Panc1 (cell line): ENCODE data around the gene SUCLG2. TPM values are rescaled to one million over a fixed set of nuclear protein-coding genes. Genes with fewer than 3 reads are reported as not detected.

ENCODE experiments used
- ATAC-seq: fragments of 200-7000 bp; cut with Tn5 transposase; 2 replicates; pipeline ENCODE4 v1.9.1; 2020; ENCODE audit warnings: mild to moderate bottlenecking, moderate library complexity
- BruUV-seq: library from RNA; stranded (reverse); fragments of 400-500 nt; replicated peaks from 2 replicates; lab custom pipeline; 2021; lab: Mats Ljungman, UMichigan
- CTCF ChIA-PET: fragments of 300-600 bp; sonication (Branson Sonifier 250); formaldehyde crosslinking; loops from one replicate; lab custom pipeline; 2022; ENCODE audit warnings: antibody characterized with exemption; lab: Charles Lee
- POLR2A ChIA-PET: fragments of 300-600 bp; sonication (Branson Sonifier 250); formaldehyde crosslinking; loops from one replicate; lab custom pipeline; 2022; ENCODE audit warnings: antibody characterized with exemption; lab: Charles Lee
- DNase-seq: peaks from one replicate; pipeline ENCODE4 v3.0.0-alpha.2; 2010; ENCODE audit warnings: low read depth, low spot score
- H3K27ac ChIP-seq: 2 replicates; pipeline ENCODE4 v1.5.1; 2011; ENCODE audit warnings: mild to moderate bottlenecking, low read length, inconsistent platforms
- H3K27me3 ChIP-seq: fragments of 200-500 bp; sonication (Bioruptor generic); 2 replicates; pipeline ENCODE4 v1.6.0; 2014; ENCODE audit warnings: low read length, inconsistent platforms; ENCODE audit not compliant: control insufficient read depth, insufficient read depth
- H3K36me3 ChIP-seq: fragments of 200-500 bp; sonication (Bioruptor generic); 2 replicates; pipeline ENCODE4 v1.5.1; 2014; ENCODE audit warnings: inconsistent platforms, mild to moderate bottlenecking, low read length, moderate library complexity; ENCODE audit not compliant: control insufficient read depth, insufficient read depth
- H3K4me1 ChIP-seq: 2 replicates; pipeline ENCODE4 v1.5.1; 2011; ENCODE audit warnings: inconsistent platforms, mild to moderate bottlenecking, low read length, moderate library complexity; ENCODE audit not compliant: control insufficient read depth, insufficient read depth
- H3K4me3 ChIP-seq, 2 experiments: 2 replicates each; pipeline ENCODE4 v1.5.1; 2011 to 2012; ENCODE audit warnings: low read depth in 2 of 2, low read length in 2 of 2, mild to moderate bottlenecking in 2 of 2, inconsistent platforms in 1 of 2, moderate library complexity in 1 of 2
- H3K9me3 ChIP-seq: fragments of 200-500 bp; sonication (Bioruptor generic); 2 replicates; pipeline ENCODE4 v1.5.1; 2014; ENCODE audit warnings: low read depth, mild to moderate bottlenecking, inconsistent platforms, low read length, moderate library complexity; ENCODE audit not compliant: control insufficient read depth, insufficient read depth
- CTCF ChIP-seq: fragments of 450-650 bp; IDR thresholded peaks from 2 replicates; pipeline ENCODE4 v1.5.1; 2017; ENCODE audit warnings: mild to moderate bottlenecking
- POLR2AphosphoS5 ChIP-seq: IDR thresholded peaks from 2 replicates; pipeline ENCODE4 v1.6.1; 2012; ENCODE audit warnings: mild to moderate bottlenecking, low read depth, low read length, moderate library complexity
- REST ChIP-seq, 2 experiments: IDR thresholded peaks; 2 replicates each; pipeline ENCODE4 v1.6.1; 2011 to 2012; ENCODE audit warnings: low read depth in 2 of 2, control low read depth in 1 of 2, low read length in 1 of 2, mild to moderate bottlenecking in 1 of 2, moderate library complexity in 1 of 2; ENCODE audit not compliant: insufficient read depth in 1 of 2
- SIN3A ChIP-seq: IDR thresholded peaks from 2 replicates; pipeline ENCODE4 v1.6.1; 2012; ENCODE audit warnings: low read depth, mild to moderate bottlenecking, low read length, moderate library complexity, borderline replicate concordance; ENCODE audit not compliant: insufficient read depth
- TCF7L2 ChIP-seq: IDR thresholded peaks from 2 replicates; pipeline ENCODE4 v1.6.1; 2011; ENCODE audit warnings: mild to moderate bottlenecking, low read depth, low read length, inconsistent platforms
- in situ Hi-C: cut with HindIII; loops from 2 replicates; pipeline ENCODE4 v1.10.0; 2016; ENCODE audit warnings: low sequenced_read_pairs, low pct_unique_long_range_greater_than_20kb
- intact Hi-C: fragments of 100-400 bp; cut with micrococcal nuclease; formaldehyde crosslinking; loops from one replicate; pipeline ENCODE4 v1.10.0; 2022; ENCODE audit not compliant: unreplicated experiment
- total RNA-seq: library from RNA; stranded (reverse); gene quantifications from one replicate; pipeline ENCODE4 v1.2.1, GENCODE V29; 2021; ENCODE audit not compliant: unreplicated experiment

SUCLG2 gene
- total RNA-seq, 1 experiment from 2014 or later: 28.3 TPM

GRCh38 chr3:67654844-67655177 lies 399 bp upstream of the SUCLG2 start:
- DNase-seq: no peak

GRCh38 chr3:67653425-67654098 lies 850 bp downstream of the SUCLG2 start:
- peak; percentile 31; the same call in 1 of the 2 replicates for ATAC-seq
- BruUV-seq: TSS peak; percentile 64
- DNase-seq: no peak
- Histone ChIP-seq H3K27ac (peak overlapping the region; percentile 94), H3K36me3 (peaks cover 2% of the 10 kb centered on the region; the same call in 1 of the 2 replicates), H3K4me3 (peak overlapping the region; percentile 76 to 91), H3K27me3 (no peaks in the 10 kb centered on the region), H3K4me1 (peaks cover 22% of the 10 kb centered on the region), H3K9me3 (no peaks in the 10 kb centered on the region)
- TF ChIP-seq CTCF (no peak), TCF7L2 (no peak), POLR2AphosphoS5 (no peak), SIN3A (no peak), REST (IDR thresholded peaks at IDR 0.05; ENCODE audit: insufficient read depth in 1 of 2, low read depth in 2 of 2, low read length in 1 of 2) (no peak)
- intact Hi-C loops (no loop called here), in situ Hi-C loops (no loop called here)
- ChIA-PET CTCF (no interaction called here), POLR2A (interaction anchor here (0.6 kb wide), 1 partner anchor 757 kb away, joined by 4 read pairs; no protein-coding TSS in a partner anchor)

More at GRCh38 chr3:67654844-67655177, 399 bp upstream of the SUCLG2 start:
- CTCF ChIA-PET: no interaction called here
- intact Hi-C loops (no loop called here), in situ Hi-C loops (no loop called here)
- Histone ChIP-seq H3K27ac (peak overlapping the region; percentile 94), H3K4me1 (peaks cover 10% of the 10 kb centered on the region), H3K9me3 (no peaks in the 10 kb centered on the region), H3K4me3 (peak overlapping the region; percentile 76 to 91), H3K36me3 (peaks cover 2% of the 10 kb centered on the region; the same call in 1 of the 2 replicates), H3K27me3 (no peaks in the 10 kb centered on the region)
- peak; percentile 52; the same call in 1 of the 2 replicates for TF ChIP-seq POLR2AphosphoS5
- TF ChIP-seq SIN3A: no peak
- POLR2A ChIA-PET: no interaction called here
- no TSS peak for BruUV-seq
- ATAC-seq: peak; percentile 31

GRCh38 chr3:67650084-67650483 lies 4.3 kb downstream of the SUCLG2 start:
- POLR2A ChIA-PET: no interaction called here

More at GRCh38 chr3:67650084-67650483, 4.3 kb downstream of the SUCLG2 start:
- no TSS peak for BruUV-seq
- in situ Hi-C loops: no loop called here
- H3K27me3 ChIP-seq: no peaks in the 10 kb centered on the region
- CTCF ChIA-PET: no interaction called here
- DNase-seq: no peak
- no peak overlapping the region for H3K4me3 ChIP-seq
- peaks cover 2% of the 10 kb centered on the region; the same call in 1 of the 2 replicates for H3K36me3 ChIP-seq
- ATAC-seq: no peak
- intact Hi-C loops: no loop called here
- peaks cover 42% of the 10 kb centered on the region for H3K4me1 ChIP-seq
- H3K9me3 ChIP-seq: no peaks in the 10 kb centered on the region
- peak overlapping the region; percentile 10; the same call in 1 of the 2 replicates for H3K27ac ChIP-seq
- TF ChIP-seq TCF7L2 (no peak), REST (IDR thresholded peaks at IDR 0.05; ENCODE audit: insufficient read depth in 1 of 2, low read depth in 2 of 2, low read length in 1 of 2) (no peak), CTCF (no peak), POLR2AphosphoS5 (no peak), SIN3A (no peak)
